ENCODE data around the gene NCAPD3. TPM values are rescaled to one million over a fixed set of nuclear protein-coding genes. Genes with fewer than 3 reads are reported as not detected.

NCAPD3 gene
- total RNA-seq, 1 donor from 2014 or later = 4.2 TPM

DNA sequence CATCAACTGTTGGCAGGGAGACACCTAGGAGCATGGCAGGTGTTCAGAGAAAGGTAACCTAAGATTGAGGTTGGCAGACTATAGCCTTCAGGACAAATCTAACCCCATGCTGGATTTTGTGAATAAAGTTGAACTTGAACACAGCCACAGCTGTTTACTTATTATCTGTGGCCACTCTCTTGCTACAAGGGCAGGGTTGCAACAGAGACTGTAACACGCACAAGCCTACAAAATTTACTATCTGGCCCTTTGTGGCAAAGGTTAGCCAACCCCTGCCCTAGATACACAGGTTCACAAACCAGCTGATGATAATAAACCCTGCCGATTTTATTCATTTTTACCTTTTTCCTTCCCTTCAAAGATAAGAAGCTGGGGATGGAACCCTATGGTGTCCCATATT, 26.9 kb upstream of the NCAPD3 start:
- TF ChIP-seq, protein P1, sequence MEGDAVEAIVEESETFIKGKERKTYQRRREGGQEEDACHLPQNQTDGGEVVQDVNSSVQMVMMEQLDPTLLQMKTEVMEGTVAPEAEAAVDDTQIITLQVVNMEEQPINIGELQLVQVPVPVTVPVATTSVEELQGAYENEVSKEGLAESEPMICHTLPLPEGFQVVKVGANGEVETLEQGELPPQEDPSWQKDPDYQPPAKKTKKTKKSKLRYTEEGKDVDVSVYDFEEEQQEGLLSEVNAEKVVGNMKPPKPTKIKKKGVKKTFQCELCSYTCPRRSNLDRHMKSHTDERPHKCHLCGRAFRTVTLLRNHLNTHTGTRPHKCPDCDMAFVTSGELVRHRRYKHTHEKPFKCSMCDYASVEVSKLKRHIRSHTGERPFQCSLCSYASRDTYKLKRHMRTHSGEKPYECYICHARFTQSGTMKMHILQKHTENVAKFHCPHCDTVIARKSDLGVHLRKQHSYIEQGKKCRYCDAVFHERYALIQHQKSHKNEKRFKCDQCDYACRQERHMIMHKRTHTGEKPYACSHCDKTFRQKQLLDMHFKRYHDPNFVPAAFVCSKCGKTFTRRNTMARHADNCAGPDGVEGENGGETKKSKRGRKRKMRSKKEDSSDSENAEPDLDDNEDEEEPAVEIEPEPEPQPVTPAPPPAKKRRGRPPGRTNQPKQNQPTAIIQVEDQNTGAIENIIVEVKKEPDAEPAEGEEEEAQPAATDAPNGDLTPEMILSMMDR (IDR thresholded peaks at IDR 0.05; ENCODE audit: insufficient read depth, low read length, severe bottlenecking) = no peak
- Histone ChIP-seq H3K27me3 (ENCODE audit: control insufficient read depth, insufficient read depth, low read length) (no peaks in the 10 kb centered on the region), H3K4me3 (ENCODE audit: low read depth, low read length) (no peak overlapping the region), H3K36me3 (ENCODE audit: control insufficient read depth, insufficient read depth, low read length) (peaks cover 11% of the 10 kb centered on the region)
- DNase-seq (ENCODE audit: low read depth) = no peak
- FAIRE-seq = no peak

DNA sequence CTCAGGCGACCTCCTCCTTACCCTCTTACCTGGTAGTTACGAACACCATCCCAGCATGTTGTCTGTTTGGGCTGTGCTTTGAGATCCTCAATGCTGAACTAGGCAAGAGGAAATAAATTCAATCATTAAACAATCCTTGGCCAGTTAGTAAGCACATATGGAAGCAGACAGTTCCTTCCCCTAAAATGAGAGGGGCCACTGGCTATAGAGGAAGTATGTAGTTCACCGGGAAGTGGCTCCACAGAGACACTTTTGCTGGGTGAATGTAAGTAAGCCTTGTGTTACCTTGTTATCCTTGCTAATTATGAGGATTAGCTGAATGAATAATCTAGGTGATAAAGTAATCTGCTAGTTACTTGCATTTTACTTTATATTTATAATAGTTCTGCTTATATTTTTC, 26.5 kb upstream of the NCAPD3 start:
- no peak for FAIRE-seq
- no peak for DNase-seq (ENCODE audit: low read depth)
- H3K36me3 ChIP-seq (ENCODE audit: control insufficient read depth, insufficient read depth, low read length) = peaks cover 12% of the 10 kb centered on the region
- TF ChIP-seq, protein P1 (IDR thresholded peaks at IDR 0.05; ENCODE audit: insufficient read depth, low read length, severe bottlenecking) = no peak
- H3K4me3 ChIP-seq (ENCODE audit: low read depth, low read length) = no peak overlapping the region
- H3K27me3 ChIP-seq (ENCODE audit: control insufficient read depth, insufficient read depth, low read length) = no peaks in the 10 kb centered on the region

DNA sequence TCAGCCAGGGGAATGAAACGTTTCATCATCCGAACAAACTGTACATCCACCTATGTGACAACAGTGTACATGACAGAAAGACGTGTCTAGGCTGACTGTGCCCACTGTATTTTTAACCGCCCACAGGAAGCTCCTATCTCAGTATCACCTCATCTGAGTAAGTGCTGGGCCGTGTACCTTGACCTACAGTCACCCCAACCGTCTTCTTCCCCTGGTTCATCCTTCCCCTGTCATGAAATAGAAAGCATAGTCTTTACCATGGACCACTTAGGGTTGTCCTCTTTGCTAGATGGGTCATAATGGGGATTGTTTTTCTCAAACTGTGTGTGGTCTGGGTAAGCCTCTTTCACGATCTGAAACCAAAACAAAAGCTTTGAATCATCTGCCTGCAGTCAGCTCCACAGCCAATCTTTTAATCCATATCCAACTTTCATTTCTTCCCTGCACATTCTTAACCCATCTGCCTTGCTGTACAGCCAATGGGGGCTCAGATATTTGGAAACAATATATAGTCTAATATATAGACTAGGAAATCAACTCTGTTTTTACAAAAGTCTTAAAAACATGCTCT, 25.2 kb upstream of the NCAPD3 start:
- no peak for DNase-seq (ENCODE audit: low read depth)
- TF ChIP-seq, protein P1 (IDR thresholded peaks at IDR 0.05; ENCODE audit: insufficient read depth, low read length, severe bottlenecking) = no peak
- H3K36me3 ChIP-seq (ENCODE audit: control insufficient read depth, insufficient read depth, low read length) = peaks cover 14% of the 10 kb centered on the region

DNA sequence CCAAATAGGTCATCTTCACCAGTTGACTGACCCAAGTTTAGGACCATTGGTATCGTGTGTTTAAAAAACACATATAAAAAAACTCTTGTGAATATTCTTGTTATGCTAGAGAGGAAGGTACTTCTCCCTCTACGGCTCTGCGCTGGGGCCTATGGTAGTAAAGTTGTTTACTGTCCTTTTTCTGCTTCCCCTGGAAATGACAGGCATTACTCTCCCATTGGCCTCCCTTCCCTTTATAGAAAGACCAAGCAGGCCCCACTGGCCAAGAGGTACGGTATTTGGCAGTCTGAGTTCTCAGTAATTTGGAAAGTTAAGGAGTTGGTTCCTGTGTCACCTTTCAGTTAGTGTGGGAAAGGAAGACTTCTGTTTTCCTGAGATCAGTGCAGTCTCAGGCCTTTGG, 22.9 kb upstream of the NCAPD3 start:
- FAIRE-seq = no peak
- no peak overlapping the region for H3K4me3 ChIP-seq (ENCODE audit: low read depth, low read length)
- TF ChIP-seq, protein P1 (IDR thresholded peaks at IDR 0.05; ENCODE audit: insufficient read depth, low read length, severe bottlenecking) = no peak
- H3K36me3 ChIP-seq (ENCODE audit: control insufficient read depth, insufficient read depth, low read length) = peaks cover 18% of the 10 kb centered on the region
- DNase-seq (ENCODE audit: low read depth) = no peak
- no peaks in the 10 kb centered on the region for H3K27me3 ChIP-seq (ENCODE audit: control insufficient read depth, insufficient read depth, low read length)

More for the DNA sequence above, 25.2 kb upstream of the NCAPD3 start:
- H3K27me3 ChIP-seq (ENCODE audit: control insufficient read depth, insufficient read depth, low read length) = no peaks in the 10 kb centered on the region
- no peak for FAIRE-seq
- no peak overlapping the region for H3K4me3 ChIP-seq (ENCODE audit: low read depth, low read length)

DNA sequence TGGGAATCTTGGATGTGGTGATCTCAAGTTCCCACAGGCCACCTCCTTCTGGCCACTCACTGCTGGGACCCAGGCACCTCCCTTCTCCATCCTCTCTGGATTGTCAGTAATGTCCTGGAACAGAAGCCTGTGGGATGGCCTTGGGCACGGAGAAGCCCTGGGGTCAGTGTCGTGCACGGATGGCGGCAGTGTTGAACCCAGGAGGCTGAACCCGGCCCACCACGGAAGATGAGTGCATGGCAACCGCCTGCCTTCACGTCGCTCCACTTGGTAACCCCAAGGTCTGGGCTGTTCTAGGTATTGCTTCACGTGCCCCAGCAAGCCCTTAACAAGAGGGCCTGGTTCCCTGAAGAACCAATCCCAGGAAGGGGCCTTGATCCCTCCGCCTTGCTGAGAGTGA, 22.3 kb upstream of the NCAPD3 start:
- no peaks in the 10 kb centered on the region for H3K27me3 ChIP-seq (ENCODE audit: control insufficient read depth, insufficient read depth, low read length)
- FAIRE-seq = no peak
- TF ChIP-seq, protein P1 (IDR thresholded peaks at IDR 0.05; ENCODE audit: insufficient read depth, low read length, severe bottlenecking) = no peak
- no peak for DNase-seq (ENCODE audit: low read depth)
- H3K36me3 ChIP-seq (ENCODE audit: control insufficient read depth, insufficient read depth, low read length) = peaks cover 20% of the 10 kb centered on the region
- H3K4me3 ChIP-seq (ENCODE audit: low read depth, low read length) = no peak overlapping the region

DNA sequence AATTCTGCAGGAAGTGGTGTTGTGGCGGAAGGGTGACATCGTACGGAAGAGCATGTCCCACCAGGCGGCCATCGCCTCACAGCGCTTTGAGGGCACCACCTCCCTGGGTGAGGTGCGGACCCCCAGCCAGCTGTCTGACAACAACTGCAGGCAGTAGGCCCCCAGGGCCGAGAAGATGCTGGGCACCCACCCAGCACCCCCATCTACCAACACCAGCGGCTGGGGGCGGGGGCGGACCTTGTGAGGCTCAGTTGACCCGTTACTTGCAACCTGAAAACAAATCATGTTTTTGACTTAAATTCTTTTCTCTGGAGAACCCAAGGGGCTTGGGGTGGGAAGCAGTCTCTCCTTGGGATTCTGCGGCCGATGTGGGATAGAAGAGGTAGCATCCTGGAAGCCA, 21.7 kb upstream of the NCAPD3 start:
- DNase-seq (ENCODE audit: low read depth) (no peak), FAIRE-seq (no peak)
- Histone ChIP-seq H3K27me3 (ENCODE audit: control insufficient read depth, insufficient read depth, low read length) (no peaks in the 10 kb centered on the region), H3K4me3 (ENCODE audit: low read depth, low read length) (no peak overlapping the region), H3K36me3 (ENCODE audit: control insufficient read depth, insufficient read depth, low read length) (peaks cover 18% of the 10 kb centered on the region)
- TF ChIP-seq, protein P1 (IDR thresholded peaks at IDR 0.05; ENCODE audit: insufficient read depth, low read length, severe bottlenecking) = no peak

Data from bronchial epithelial cell (primary cell).